Hepatocyte (in vitro differentiated cells): ENCODE measurements around the gene OR8J3.

ENCODE experiments used
- CTCF ChIP-seq: fragments of 200-600 bp; sonication (generic); IDR thresholded peaks from 2 replicates; pipeline ENCODE4 v1.5.1; 2016; ENCODE audit warnings: antibody characterized with exemption, mild to moderate bottlenecking; ENCODE audit not compliant: poor library complexity
- EZH2phosphoT487 ChIP-seq: fragments of 200-600 bp; sonication (generic); IDR thresholded peaks from one replicate; pipeline ENCODE4 v1.6.1; 2018; ENCODE audit warnings: antibody characterized with exemption, mild to moderate bottlenecking, low read depth, moderate library complexity; ENCODE audit not compliant: unreplicated experiment, severe bottlenecking

DNA sequence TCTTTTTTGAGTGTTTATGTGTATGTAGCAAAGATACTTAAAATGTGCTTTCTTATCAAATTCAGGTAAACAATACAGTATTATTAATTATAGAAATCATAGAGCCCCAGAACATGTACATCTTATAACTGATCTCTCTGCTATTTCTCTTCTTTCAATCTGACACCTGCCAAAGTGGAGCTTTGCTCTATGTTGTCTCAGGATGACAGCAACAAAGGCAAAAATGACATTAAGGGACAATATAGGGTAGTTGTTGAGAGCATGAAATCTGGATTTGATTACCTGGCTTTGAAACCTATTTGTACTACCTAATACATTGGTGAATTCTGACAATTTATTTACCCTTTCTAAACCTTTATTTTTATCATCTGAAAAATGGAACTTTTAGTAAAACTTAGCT, 43.5 kb upstream of the OR8J3 start:
- no peak for TF ChIP-seq CTCF
- TF ChIP-seq EZH2phosphoT487: no peak
